ENCODE results near the gene SLC22A9.

The SLC22A9 gene

GRCh38 chr11:63445118-63445517 is 75.5 kb downstream of the SLC22A9 start:
- DNase-seq = no peak

- DNase-seq = peak; percentile 6 to 21
Measured at GRCh38 chr11:63445720-63446119, 76.1 kb downstream of the SLC22A9 start.

GRCh38 chr11:63448646-63449045 is 79.1 kb downstream of the SLC22A9 start:
- DNase-seq = no peak

GRCh38 chr11:63459586-63459985 is 90.0 kb downstream of the SLC22A9 start:
- DNase-seq = no peak

Measured in activated CD4-positive, alpha-beta T cell treated with anti-CD3 and anti-CD28 coated beads, Interleukin-2, amount 50 U/mL, for 48 hours (primary cell).